GM21825 (cell line): ENCODE measurements around the gene SYCP2.
"Not testable (repeated sequence)": the region's sequence is repeated elsewhere in the genome, so short reads cannot be mapped to it uniquely, and the experiment has no call there.

Source experiments
- ATAC-seq: cut with Tn5 transposase; IDR thresholded peaks from one replicate; pipeline ENCODE4 v1.9.1; 2021; ENCODE audit warnings: mild to moderate bottlenecking, moderate library complexity; ENCODE audit not compliant: unreplicated experiment

Gene SYCP2

DNA sequence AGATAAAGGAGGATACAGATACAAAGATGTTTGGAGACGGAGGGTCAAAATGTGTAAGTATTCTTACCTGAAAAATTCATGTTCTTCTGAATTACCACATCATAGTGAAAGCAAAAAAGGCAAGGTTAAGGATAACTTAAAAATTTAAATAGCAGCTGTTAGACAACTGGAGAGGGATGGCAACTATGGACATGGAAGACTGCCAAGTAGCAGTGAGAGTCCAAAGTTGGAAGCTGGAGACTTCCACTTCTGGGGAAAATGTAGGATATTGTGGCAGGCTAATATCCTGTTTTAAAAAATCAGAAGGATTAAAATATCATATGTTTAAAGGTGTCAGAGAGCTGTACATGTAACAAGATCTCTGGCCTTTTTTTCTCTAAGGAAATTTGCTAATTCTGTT, 29.8 kb downstream of the SYCP2 start:
- no peak for ATAC-seq

DNA sequence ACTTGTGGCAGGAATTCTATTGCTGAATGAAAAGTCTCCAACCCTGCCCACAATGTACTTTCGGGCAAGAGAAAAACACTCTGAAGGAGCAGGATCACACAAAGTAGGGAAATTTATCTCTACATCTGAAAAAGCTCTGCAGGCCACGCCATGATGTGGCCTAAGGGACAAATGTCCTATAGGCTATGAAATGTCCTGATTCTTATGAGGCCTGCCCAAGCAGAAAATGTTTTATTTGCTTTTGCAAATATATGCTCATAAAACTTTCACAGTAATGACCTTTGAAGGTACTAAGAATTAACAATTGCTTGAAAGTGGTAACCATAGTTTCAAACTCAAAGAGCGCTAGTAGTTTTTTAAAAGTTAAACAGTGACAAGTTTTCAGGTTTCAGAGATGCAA, 31.0 kb downstream of the SYCP2 start:
- ATAC-seq: no peak

DNA sequence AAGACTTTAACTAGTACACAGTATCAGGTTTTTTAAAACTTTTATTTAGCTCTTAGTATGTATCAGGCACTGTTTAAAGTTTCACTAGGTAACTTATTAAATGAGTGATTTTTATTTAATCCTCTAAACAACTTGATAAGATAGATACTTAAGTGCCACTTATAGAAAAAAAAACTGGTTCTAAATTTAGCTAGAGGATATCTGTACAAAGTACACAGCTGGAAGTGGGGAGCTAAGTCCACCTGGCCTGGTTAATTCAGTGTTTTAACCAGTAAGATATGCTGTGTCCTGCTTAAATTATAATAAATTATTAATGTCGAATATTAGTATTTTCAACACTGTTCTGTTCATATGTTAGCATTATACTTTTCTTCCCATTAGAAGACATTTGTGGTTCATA, 37.5 kb downstream of the SYCP2 start:
- no peak for ATAC-seq

DNA sequence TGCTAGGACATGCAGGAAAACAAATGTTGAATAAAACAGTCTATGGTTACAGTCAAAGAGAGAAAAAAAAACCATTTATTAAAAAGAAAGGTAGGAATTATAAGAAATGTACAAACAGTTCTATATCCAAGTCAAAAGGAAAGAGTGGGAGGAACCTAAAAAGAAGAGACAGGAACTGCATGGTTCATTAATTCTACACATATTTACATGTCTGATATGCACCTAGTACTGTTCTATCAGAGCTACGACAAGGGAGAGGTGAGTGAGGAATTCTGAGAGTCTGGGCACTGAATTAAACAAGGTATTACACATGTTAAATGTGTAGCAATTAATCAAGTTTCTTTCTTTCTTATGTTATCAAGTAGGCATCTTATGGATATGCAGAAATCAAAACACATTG, 41.9 kb downstream of the SYCP2 start:
- ATAC-seq: no peak

DNA sequence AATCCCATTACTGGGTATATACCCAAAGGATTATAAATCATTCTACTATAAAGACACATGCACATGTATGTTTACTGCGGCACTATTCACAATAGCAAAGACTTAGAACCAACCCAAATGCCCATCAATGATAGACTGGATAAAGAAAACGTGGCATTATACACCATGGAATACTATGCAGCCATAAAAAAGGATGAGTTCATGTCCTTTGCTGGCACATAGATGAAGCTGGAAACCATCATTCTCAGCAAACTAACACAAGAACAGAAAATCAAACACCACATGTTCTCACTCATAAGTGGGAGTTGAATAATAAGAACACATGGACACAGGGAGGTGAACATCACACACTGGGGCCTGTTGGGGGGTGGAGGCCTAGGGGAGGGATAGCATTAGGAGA, 43.4 kb downstream of the SYCP2 start:
- not testable (repeated sequence) for ATAC-seq

DNA sequence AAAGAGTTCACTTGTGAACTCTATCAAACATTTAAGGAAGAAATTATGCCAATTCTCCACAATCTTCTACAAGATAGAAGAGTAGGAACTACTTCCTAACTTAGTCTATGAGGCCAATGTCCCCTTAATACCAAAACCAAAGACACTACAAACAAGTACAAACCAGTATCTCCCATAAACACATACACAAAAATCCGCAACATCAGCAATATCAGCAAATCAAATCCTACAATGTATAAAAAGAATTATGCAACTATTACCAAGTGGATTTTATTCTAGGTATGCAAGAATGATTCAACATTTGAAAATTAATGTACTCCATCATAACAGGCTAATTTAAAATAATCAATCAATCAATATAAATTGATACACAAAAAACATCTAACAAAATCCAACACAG, 45.4 kb downstream of the SYCP2 start:
- no peak for ATAC-seq

DNA sequence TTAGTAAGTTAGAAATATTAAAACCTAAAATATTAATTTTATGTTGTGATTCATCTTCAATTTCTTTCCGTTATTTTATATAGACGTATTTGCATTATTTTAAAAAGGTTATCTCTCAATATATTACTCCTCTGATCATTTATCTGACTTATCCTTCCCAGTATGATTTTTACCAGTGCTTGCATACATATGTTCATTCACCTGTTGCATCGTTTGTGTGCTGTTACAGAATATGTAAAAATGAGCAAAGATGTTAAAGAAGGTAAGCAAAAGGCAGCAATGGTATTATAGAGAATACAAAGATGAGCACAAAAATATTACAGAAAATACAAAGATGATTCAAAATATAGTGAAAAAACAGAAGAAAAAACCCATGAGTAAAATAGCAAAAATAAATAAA, 48.9 kb downstream of the SYCP2 start:
- ATAC-seq: no peak

DNA sequence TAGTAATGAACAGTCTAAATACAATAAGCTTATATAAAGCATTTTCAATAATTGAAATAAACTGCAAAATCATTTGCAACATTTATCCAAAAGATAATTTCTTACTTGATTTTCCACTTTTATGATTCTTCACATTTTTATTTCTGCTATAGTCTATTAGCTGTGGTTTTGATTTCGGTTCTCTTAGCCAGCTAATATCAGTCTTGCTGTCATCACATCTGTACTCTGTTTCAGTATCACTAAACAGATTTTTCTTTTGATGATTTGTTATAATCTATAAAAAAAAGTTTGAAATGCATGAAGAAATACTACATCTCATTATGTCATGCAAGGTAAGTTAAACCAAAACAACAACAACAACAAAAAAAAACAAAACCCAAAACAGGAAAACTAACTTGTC, 53.2 kb downstream of the SYCP2 start:
- ATAC-seq: no peak

DNA sequence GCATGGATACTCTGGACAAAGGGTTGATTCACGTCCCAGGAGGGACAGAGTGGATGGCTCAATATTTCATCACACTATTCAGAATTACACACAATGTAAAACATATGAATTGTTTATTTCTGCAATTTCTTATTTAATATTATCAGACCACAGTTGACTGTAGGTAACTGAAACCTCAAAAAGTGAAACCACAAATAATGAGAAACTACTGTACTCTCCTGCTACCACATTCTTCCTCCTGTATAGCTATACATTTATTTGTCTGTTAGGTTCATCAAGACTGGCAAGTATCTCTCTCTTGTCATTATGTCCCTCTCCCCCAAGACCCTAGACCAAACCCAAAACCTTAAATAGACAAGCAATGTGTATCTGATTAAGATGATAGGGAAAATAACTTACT, 60.0 kb downstream of the SYCP2 start:
- no peak for ATAC-seq

DNA sequence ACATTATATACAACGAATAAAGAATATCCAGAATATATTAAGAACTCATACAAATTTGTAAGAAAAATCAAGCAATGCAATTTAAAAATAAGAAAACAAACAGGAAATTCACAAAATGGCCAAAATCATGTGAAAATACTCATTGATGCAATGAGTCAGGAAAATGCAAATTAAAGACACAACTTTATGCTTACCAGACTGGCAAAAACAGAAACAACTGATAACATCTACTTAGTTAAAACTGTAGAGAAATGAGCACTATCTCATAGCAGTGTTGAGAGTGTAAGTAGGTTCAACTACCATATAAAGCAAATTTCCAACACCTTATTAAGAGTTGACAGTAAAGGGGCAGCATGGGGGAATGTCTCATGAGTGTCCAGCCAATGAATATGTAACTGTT, 62.3 kb downstream of the SYCP2 start:
- ATAC-seq: no peak

DNA sequence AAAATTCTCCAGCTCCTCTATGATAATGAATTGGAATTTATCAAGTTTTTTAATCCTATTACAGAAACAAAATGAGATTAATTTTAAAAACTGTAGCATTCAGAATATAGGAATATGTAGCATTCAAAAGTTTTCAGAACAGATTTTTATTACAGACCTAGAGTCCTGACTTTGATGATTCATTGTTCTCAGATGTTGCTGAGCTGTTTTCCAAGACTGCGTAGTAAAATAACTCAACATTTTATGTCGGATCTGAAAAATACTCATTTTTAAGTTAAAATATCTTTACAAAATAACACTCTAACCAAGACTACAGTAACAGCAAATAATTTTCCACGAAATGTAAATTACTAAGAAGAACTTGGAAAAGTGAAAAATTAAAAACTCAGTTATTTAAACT, 67.1 kb downstream of the SYCP2 start:
- no peak for ATAC-seq

DNA sequence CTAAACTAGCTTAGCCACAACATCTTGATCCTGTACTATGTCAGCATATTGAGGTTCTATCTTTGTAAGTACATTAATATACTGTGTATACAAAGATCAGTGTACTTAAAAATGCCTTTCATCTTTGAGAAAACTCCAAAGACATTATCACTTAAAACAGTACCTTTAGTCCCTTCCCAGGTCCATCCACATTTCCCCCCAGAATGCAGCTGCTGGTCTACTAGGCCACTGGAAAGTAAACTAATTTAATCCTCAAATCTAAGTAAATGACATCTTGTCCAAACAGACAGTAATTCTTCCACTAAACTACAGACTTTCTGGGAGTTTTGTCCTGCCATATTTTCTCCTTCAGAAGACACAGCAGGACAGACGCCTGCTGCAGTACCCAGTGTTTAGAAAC, 68.7 kb downstream of the SYCP2 start:
- ATAC-seq: no peak

DNA sequence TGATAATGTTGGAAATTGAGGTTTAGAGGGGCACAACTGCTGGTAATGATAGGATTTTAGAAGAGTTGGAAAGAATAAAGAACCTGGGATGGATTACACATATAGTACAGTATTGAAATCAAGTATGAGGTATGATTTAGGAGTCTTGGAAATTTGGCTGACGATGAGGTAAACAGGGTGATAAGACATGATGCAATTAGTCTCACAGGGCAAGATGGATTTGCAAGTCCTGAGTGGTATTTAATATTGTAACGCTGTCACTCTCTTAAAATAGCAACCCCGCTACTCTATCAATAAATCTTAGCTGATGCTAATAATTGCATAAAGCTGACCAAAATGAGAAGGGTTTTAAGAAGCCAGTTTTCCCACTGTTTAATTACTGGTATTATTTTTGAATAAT, 70.4 kb downstream of the SYCP2 start:
- ATAC-seq: no peak

DNA sequence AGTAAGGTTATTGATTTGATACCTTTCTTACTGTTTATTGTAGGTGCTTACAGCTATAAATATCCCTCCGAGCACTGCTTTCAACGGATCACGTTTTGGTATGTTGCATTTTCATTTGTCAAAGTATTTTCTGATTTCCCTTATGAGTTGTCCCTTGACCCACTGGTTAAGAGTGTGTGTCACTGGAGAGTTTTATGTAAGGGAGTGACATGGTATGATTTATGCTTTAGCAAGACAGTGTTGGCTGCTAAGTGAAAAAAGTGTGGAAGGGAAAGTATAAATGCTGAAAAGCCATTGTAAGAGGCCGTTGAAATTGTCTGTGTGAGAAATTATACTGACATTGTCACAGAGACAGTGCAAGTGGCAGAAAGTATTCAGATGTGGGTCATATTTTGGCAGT, 72.0 kb downstream of the SYCP2 start:
- no peak for ATAC-seq

DNA sequence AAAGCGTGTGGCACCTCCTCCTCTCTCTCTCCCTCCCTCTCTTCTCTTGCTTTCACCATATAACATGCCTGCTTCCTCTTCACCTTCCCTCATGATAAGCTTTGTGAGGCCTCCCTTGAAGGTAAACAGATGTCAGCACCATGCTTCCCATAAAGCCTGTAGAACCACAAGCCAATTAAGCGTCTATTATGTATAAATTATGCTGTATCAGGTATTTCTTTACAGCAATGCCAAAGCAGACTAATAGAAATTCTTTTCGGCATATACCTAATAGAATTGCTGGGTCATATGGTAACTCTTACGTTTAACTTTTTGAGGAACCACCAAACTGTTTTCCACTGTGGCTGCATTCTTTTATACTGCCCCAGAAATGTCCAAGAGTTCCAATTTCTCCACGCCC, 75.0 kb downstream of the SYCP2 start:
- no peak for ATAC-seq

DNA sequence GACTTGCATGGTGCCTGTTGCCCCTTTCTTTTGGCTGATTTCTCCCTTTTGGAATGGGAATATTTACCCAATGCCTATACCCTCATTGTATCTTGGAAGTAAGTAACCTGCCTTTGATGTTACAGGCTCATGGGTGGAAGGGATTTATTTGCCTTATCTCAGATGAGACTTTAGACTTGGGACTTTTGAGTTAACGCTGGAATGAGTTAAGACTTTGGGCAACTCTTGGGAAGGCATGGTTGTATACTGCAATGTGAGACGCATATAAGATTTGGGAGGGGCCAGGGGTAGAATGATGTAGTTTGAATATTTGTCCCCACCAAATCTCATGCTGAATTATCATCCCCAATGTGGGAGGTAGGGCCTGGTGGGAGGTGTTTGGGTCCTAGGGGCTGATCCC, 75.5 kb downstream of the SYCP2 start:
- ATAC-seq: no peak

DNA sequence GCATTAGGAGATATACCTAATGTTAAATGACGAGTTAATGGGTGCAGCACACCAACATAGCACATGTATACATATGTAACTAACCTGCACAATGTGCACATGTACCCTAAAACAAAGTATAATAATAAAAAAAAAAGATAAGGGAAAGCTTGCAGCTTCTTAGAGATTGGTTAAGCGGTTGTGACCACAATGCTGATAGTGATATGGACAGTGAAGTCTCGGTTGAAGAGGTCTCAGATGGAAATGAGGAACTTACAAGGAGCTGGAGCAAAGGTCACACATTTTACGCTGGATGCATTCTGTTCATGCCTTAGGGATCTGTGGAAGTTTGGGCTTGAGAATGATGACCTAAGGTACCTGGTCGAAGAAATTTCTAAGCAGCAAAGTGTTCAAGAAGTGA, 76.5 kb downstream of the SYCP2 start:
- ATAC-seq: not testable (repeated sequence)

DNA sequence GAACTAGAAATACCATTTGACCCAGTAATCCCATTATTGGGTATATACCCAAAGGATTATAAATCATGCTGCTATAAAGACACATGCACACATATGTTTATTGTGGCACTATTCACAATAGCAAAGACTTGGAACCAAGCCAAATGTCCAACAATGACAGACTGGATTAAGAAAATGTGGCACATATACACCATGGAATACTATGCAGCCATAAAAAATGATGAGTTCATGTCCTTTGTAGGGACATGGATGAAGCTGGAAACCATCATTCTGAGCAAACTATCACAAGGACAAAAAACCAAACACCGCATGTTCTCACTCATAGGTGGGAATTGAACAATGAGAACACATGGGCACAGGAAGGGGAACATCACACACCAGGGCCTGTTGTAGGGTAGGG, 76.9 kb downstream of the SYCP2 start:
- ATAC-seq: not testable (repeated sequence)

DNA sequence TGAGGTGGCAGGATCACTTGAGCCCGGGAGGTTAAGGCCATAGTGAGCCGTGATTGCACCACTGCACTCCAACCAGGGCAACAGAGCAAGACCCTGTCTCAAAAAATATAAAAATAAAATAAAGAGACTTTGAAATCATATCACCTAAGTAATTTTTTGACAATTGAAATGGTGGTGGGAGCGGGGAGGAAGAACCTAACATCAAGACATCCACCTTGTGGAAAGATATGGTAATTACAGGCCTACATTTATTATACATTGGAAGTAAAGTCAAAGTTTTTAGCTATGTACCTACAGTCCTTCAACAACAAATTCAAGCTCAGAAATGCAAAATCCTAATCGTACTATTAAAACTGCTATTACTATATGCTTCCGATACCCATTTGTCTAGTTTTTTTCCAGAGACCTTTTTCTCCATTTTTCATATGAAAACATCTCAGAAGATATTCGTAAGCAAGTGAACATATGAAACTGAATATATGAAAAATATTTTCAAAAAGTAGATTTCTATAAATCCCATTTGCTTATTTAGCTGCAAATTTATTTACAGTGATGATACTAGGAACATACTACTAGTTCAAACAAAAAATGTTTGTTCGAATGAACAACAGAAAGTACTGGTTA, 83.3 kb downstream of the SYCP2 start:
- ATAC-seq: no peak

DNA sequence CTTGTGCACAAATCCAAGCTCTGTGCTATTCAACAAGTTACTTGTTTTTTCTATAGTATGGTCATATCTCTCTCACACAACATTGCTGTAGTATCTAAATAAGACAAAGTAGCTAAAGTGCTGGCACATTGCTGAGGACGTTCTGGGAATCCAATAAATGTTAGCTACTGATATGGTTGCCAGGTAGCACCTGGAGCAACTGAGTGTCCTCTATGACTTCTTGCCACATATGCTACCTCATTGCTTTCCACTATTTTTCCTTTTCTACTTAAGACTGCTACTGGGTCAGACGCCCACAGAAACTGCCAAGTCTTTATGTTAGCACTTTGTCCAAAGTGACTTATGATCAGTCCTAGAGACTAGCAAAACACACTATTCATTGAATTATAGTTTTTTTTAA, 85.3 kb downstream of the SYCP2 start:
- no peak for ATAC-seq

DNA sequence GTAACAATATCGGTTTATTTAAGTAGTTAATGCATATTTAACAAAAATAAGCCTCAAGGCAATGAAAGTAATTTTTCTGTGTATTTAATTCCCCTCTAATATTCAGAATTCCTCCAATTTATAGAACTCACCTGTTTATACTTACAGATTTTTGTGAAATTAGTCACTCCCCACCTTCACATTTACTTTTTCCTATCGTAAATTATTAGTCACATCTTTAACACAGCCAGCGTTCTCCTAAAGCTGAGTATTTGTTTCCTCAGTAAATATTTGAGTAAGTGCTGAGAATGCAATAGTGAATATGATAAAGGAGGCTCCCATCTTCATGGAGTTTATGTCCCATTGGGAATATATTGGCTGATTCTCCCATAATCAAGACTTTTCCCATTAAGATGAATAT, 88.0 kb downstream of the SYCP2 start:
- ATAC-seq: no peak

DNA sequence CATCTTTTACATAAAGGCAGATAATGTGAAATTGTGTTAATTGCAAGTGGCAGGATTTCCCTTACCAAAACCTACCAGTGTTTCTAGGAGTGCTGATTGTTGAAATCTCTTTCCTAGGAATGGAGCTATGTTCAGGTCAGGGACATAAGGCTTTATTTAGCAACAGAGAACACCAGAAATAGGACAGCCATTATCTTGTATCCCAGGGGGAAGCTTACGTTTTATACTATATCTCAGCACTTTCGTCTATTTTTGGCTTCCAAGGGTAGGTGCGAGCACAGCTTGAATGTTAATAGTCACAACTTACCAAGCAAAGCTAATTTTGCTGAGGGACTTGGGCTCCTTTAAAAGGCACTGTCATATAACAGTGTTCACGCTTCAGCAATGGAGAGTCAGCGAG, 94.0 kb downstream of the SYCP2 start:
- ATAC-seq: no peak

DNA sequence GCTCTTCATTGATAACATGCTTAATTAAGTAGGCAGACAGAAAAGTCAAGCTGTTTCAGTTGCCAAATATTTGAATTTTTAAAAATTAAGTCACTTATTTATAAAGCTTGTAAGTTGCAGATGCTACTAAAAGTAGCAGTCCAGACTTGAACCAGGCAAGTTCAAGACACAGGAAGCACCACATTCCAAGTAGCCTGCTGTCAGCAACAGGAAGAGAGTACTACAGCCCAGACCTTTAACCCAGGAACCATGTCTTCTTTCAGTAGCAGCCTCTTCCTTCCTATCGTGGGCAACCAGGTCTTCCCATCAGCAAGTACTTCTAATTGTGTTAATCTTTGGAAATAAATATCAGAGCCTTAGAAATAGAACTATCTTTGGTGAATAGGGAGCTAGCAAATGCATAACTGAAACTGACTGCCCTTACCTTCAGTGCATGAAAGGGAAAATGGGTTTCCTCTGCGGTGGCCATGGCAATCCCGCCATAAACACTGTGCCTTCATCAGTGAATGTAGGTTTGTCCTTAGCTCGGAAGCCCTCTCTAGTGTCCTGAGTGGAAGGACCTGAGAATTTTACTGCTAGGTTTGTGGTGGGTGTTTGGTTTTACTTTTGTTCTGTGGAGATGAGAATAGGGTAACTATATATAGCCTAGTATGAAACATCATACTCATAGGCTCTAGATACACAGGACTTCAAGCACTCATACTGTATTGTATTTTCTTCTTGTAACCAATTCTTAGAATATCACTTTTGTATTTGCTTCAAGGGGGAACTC, 95.6 kb downstream of the SYCP2 start:
- ATAC-seq: peak; percentile 72
